Hindlimb muscle (tissue), 1 donor: ENCODE results near the gene FGGY. TPM values are rescaled to one million over a fixed set of nuclear protein-coding genes. Genes with fewer than 3 reads are reported as not detected.
"Not testable (repeated sequence)": the region's sequence is repeated elsewhere in the genome, so short reads cannot be mapped to it uniquely, and the experiment has no call there.

Experiments
- DNase-seq: peaks from one replicate; pipeline ENCODE4 v3.0.0-alpha.2; 2013
- polyA plus RNA-seq: library from polyadenylated mRNA; unstranded; fragments of 120-200 nt; gene quantifications from one replicate; pipeline ENCODE4 v1.2.1, GENCODE V29; 2013; ENCODE audit not compliant: insufficient read length

FGGY gene
- polyA plus RNA-seq, 1 donor = 17.2 TPM

- DNase-seq = no peak
Observed at GRCh38 chr1:59596956-59597355, 300.1 kb downstream of the FGGY start.

GRCh38 chr1:59597420-59598119, 300.7 kb downstream of the FGGY start:
- no peak for DNase-seq

GRCh38 chr1:59598120-59598440, 301.2 kb downstream of the FGGY start:
- DNase-seq = no peak

- DNase-seq = no peak
Observed at GRCh38 chr1:59601041-59601441, 304.1 kb downstream of the FGGY start.

- no peak for DNase-seq
Observed at GRCh38 chr1:59601811-59602210, 304.9 kb downstream of the FGGY start.

- no peak for DNase-seq
Observed at GRCh38 chr1:59604191-59604590, 307.3 kb downstream of the FGGY start.

GRCh38 chr1:59605184-59605583, 308.3 kb downstream of the FGGY start:
- no peak for DNase-seq

- DNase-seq = no peak
Observed at GRCh38 chr1:59605761-59606160, 308.9 kb downstream of the FGGY start.

GRCh38 chr1:59609245-59609644, 312.4 kb downstream of the FGGY start:
- DNase-seq = no peak

- not testable (repeated sequence) for DNase-seq
Observed at GRCh38 chr1:59610499-59610898, 313.6 kb downstream of the FGGY start.

GRCh38 chr1:59617434-59617833, 320.5 kb downstream of the FGGY start:
- no peak for DNase-seq

GRCh38 chr1:59619557-59619956, 322.7 kb downstream of the FGGY start:
- DNase-seq = no peak

GRCh38 chr1:59625384-59625783, 328.5 kb downstream of the FGGY start:
- DNase-seq = no peak

GRCh38 chr1:59631561-59632255, 334.8 kb downstream of the FGGY start:
- DNase-seq = no peak

GRCh38 chr1:59635097-59635496, 338.2 kb downstream of the FGGY start:
- DNase-seq = no peak

GRCh38 chr1:59638231-59638711, 341.4 kb downstream of the FGGY start:
- peak; percentile 58 for DNase-seq

GRCh38 chr1:59639266-59639665, 342.4 kb downstream of the FGGY start:
- no peak for DNase-seq

GRCh38 chr1:59640851-59641250, 344.0 kb downstream of the FGGY start:
- peak; percentile 42 for DNase-seq

- DNase-seq = no peak
Observed at GRCh38 chr1:59641836-59642235, 344.9 kb downstream of the FGGY start.

- no peak for DNase-seq
Observed at GRCh38 chr1:59643526-59643925, 346.6 kb downstream of the FGGY start.

GRCh38 chr1:59645893-59646292, 349.0 kb downstream of the FGGY start:
- no peak for DNase-seq

- not testable (repeated sequence) for DNase-seq
Observed at GRCh38 chr1:59653142-59653958, 356.5 kb downstream of the FGGY start.

GRCh38 chr1:59653968-59654367, 357.1 kb downstream of the FGGY start:
- no peak for DNase-seq
